Astrocyte (in vitro differentiated cells and primary cell): Measurements from ENCODE around the gene SCRN2. TPM values are rescaled to one million over a fixed set of nuclear protein-coding genes. Genes with fewer than 3 reads are reported as not detected.

Experiments used
- DNase-seq: peaks from one replicate; pipeline ENCODE4 v3.0.0-alpha.2; 2010; ENCODE audit warnings: low read depth
- FAIRE-seq: peaks from 2 replicates; lab custom pipeline; 2011; peaks lifted over from hg19 to GRCh38; lab: Jason Lieb, UNC
- H2AFZ ChIP-seq: 2 replicates; pipeline ENCODE4 v1.6.0; 2012; ENCODE audit warnings: low read depth, low read length, inconsistent platforms
- H3K27ac ChIP-seq: 2 replicates; pipeline ENCODE4 v1.5.1; 2011; ENCODE audit warnings: low read depth, low read length, inconsistent platforms
- H3K27me3 ChIP-seq: 2 replicates; pipeline ENCODE4 v1.6.0; 2011; ENCODE audit warnings: low read length, inconsistent platforms; ENCODE audit not compliant: insufficient read depth
- H3K36me3 ChIP-seq: 2 replicates; pipeline ENCODE4 v1.5.1; 2011; ENCODE audit warnings: low read length, inconsistent platforms; ENCODE audit not compliant: insufficient read depth
- H3K4me1 ChIP-seq: 2 replicates; pipeline ENCODE4 v1.5.1; 2011; ENCODE audit warnings: low read length, inconsistent platforms; ENCODE audit not compliant: insufficient read depth
- H3K4me2 ChIP-seq: 2 replicates; pipeline ENCODE4 v1.6.0; 2012; ENCODE audit warnings: low read length, inconsistent platforms
- H3K4me3 ChIP-seq: 2 replicates; pipeline ENCODE4 v1.5.1; 2011; ENCODE audit warnings: low read depth, mild to moderate bottlenecking, low read length, inconsistent platforms; ENCODE audit not compliant: insufficient read depth
- H3K79me2 ChIP-seq: 2 replicates; pipeline ENCODE4 v1.6.0; 2012; ENCODE audit warnings: mild to moderate bottlenecking, low read length, inconsistent platforms; ENCODE audit not compliant: insufficient read depth
- H3K9ac ChIP-seq: 2 replicates; pipeline ENCODE4 v1.6.0; 2012; ENCODE audit warnings: mild to moderate bottlenecking, low read length, inconsistent platforms
- H3K9me3 ChIP-seq: 2 replicates; pipeline ENCODE4 v1.5.1; 2012; ENCODE audit warnings: low read depth, mild to moderate bottlenecking, low read length, inconsistent platforms; ENCODE audit not compliant: insufficient read depth
- H4K20me1 ChIP-seq: 2 replicates; pipeline ENCODE4 v1.6.0; 2012; ENCODE audit warnings: low read length, inconsistent platforms; ENCODE audit not compliant: insufficient read depth
- H3K27ac Mint-ChIP-seq: one replicate; pipeline ENCODE4 v1.8.0; 2021; ENCODE audit warnings: mild to moderate bottlenecking, mixed read lengths; ENCODE audit not compliant: unreplicated experiment
- H3K27me3 Mint-ChIP-seq: one replicate; pipeline ENCODE4 v1.8.0; 2021; ENCODE audit warnings: low read depth, mixed read lengths; ENCODE audit not compliant: unreplicated experiment
- H3K36me3 Mint-ChIP-seq: one replicate; pipeline ENCODE4 v1.8.0; 2021; ENCODE audit warnings: low read depth, mixed read lengths; ENCODE audit not compliant: unreplicated experiment
- H3K4me1 Mint-ChIP-seq: one replicate; pipeline ENCODE4 v1.8.0; 2021; ENCODE audit warnings: low read depth, mixed read lengths; ENCODE audit not compliant: unreplicated experiment
- H3K4me3 Mint-ChIP-seq: one replicate; pipeline ENCODE4 v1.8.0; 2021; ENCODE audit warnings: mild to moderate bottlenecking, moderate library complexity, mixed read lengths; ENCODE audit not compliant: unreplicated experiment
- H3K9me3 Mint-ChIP-seq: one replicate; pipeline ENCODE4 v1.8.0; 2021; ENCODE audit warnings: mild to moderate bottlenecking, mixed read lengths; ENCODE audit not compliant: unreplicated experiment
- EZH2 ChIP-seq: IDR thresholded peaks from 2 replicates; pipeline ENCODE4 v1.6.1; 2012; ENCODE audit warnings: mild to moderate bottlenecking, low read length, inconsistent platforms; ENCODE audit not compliant: insufficient read depth
- total RNA-seq: library from RNA; stranded (reverse); gene quantifications from 2 replicates; pipeline ENCODE4 v1.2.1, GENCODE V29; 2021
- TF ChIP-seq, protein P1 (sequence below): IDR thresholded peaks from 2 replicates; pipeline ENCODE4 v1.5.1; 2011; ENCODE audit warnings: low read depth, mild to moderate bottlenecking, inconsistent platforms, low read length, moderate library complexity; ENCODE audit not compliant: insufficient read depth

SCRN2 gene
- total RNA-seq, 1 donor from 2014 or later = 17.5 TPM

DNA sequence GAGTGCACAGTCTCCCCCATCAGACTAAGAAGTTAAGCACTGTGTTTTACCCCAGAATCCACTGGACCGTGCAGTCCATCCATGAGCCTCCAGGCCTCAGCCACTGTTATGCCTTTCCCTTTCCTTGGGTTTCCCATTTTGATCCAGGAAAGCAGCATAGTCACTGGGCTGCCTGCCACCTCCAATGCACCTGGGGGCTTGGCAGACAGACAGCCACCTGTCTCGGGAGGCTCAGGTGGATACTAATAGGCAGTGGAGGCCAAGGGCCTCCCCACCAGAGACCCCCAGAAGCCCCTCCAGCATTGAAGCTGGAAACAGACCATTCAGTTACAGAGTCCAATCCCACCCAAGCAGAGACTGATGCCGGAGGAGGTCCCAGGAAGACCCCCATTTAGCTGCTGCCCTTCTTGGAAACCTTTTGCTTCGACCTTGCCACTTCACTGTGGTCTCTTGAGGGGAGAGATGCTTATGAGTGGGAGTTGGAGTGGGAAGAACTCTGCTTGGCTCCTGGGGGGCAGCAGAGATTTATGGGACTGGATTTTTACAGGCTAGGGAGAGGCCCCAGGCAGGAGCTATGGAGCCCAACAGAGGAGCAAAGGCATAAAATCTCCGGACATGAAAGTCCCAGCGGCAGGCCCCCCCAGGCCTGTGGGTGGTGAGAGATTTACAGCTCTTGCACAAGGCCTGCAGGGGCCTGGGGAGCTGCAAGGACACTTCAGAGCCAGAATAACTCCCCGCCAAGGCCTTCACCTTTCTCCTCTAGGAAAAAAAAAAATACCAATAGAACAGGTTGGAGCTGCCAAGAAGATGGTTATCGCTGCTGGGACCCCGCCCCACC, 42.7 kb upstream of the SCRN2 start:
- Histone ChIP-seq H3K4me3 (no peak overlapping the region), H3K36me3 (no peaks in the 10 kb centered on the region), H3K27me3 (peaks cover 7% of the 10 kb centered on the region), H2AFZ (no peak overlapping the region), H3K4me1 (peaks cover 6% of the 10 kb centered on the region), H3K4me2 (no peak overlapping the region), H3K9me3 (no peaks in the 10 kb centered on the region), H3K27ac (no peak overlapping the region), H3K79me2 (no peaks in the 10 kb centered on the region), H3K9ac (no peak overlapping the region), H4K20me1 (no peaks in the 10 kb centered on the region)
- FAIRE-seq (no peak), DNase-seq (no peak)
- Mint-ChIP-seq H3K9me3 (no peaks in the 10 kb centered on the region), H3K4me3 (no peak overlapping the region), H3K27ac (no peak overlapping the region), H3K4me1 (peaks cover 6% of the 10 kb centered on the region), H3K36me3 (no peaks in the 10 kb centered on the region), H3K27me3 (peaks cover 22% of the 10 kb centered on the region)
- TF ChIP-seq, protein P1, sequence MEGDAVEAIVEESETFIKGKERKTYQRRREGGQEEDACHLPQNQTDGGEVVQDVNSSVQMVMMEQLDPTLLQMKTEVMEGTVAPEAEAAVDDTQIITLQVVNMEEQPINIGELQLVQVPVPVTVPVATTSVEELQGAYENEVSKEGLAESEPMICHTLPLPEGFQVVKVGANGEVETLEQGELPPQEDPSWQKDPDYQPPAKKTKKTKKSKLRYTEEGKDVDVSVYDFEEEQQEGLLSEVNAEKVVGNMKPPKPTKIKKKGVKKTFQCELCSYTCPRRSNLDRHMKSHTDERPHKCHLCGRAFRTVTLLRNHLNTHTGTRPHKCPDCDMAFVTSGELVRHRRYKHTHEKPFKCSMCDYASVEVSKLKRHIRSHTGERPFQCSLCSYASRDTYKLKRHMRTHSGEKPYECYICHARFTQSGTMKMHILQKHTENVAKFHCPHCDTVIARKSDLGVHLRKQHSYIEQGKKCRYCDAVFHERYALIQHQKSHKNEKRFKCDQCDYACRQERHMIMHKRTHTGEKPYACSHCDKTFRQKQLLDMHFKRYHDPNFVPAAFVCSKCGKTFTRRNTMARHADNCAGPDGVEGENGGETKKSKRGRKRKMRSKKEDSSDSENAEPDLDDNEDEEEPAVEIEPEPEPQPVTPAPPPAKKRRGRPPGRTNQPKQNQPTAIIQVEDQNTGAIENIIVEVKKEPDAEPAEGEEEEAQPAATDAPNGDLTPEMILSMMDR = no peak
- no peak for TF ChIP-seq EZH2

DNA sequence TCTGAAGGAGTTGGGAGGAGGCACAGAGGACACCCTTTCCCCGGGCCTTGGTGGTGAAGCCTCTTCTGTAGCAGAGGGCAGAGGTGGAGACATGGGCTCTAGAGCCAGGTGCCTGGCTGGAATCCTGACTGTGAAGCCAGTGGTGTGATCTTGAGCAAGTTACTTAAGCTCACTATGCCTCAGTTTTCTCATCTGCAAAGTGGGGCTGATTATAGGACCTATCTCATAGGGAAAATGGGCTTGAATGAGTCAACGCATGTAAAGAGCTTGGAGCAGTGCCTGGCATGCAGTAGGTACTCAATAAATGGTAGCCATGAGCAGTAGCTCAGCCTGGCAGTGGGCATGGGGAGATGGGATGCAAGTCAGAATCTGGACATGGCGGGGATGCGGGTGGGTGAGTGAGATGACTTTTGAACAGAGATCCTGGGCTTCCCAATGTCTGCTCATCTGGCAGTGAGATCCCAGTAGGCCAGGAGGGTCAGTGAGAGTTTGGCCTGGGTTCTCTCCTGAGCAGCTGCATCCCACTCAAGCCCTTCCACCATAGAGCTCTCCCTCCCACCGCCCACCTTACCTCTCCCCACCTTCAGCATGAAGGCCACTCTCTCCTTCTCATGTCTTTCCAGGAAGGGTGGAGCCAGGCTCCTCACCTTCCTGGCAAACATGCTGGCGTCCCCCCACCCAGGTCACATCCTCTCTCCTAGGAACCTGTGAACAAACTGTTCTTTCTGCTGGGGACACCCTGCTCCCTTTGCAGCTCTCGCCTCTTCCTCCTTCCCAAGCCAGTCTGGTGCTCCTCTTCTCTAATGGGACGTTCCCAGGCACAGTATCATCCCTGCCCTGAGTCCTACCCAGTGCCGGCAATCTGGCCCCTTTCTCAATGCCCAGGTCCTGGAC, 41.9 kb upstream of the SCRN2 start:
- no peaks in the 10 kb centered on the region for H3K79me2 ChIP-seq
- no peak overlapping the region for H3K4me3 ChIP-seq
- H3K27me3 Mint-ChIP-seq = peaks cover 22% of the 10 kb centered on the region
- H3K9ac ChIP-seq = no peak overlapping the region
- no peak overlapping the region for H2AFZ ChIP-seq
- no peak overlapping the region for H3K27ac Mint-ChIP-seq
- no peaks in the 10 kb centered on the region for H3K9me3 Mint-ChIP-seq
- DNase-seq (no peak), FAIRE-seq (no peak)
- no peak for TF ChIP-seq EZH2
- TF ChIP-seq, protein P1 = no peak
- no peaks in the 10 kb centered on the region for H4K20me1 ChIP-seq
- no peak overlapping the region for H3K27ac ChIP-seq
- H3K36me3 Mint-ChIP-seq = no peaks in the 10 kb centered on the region
- no peak overlapping the region for H3K4me2 ChIP-seq
- peaks cover 7% of the 10 kb centered on the region for H3K27me3 ChIP-seq
- peaks cover 14% of the 10 kb centered on the region for H3K4me1 ChIP-seq
- H3K36me3 ChIP-seq = no peaks in the 10 kb centered on the region
- H3K4me1 Mint-ChIP-seq = peaks cover 13% of the 10 kb centered on the region
- H3K9me3 ChIP-seq = no peaks in the 10 kb centered on the region
- no peak overlapping the region for H3K4me3 Mint-ChIP-seq
